ENCODE measurements around the gene HEATR1. TPM values are rescaled to one million over a fixed set of nuclear protein-coding genes. Genes with fewer than 3 reads are reported as not detected.

The HEATR1 gene
- total RNA-seq, 4 donors from 2014 or later = 12.7 to 18.3 (median 16.8) TPM

DNA sequence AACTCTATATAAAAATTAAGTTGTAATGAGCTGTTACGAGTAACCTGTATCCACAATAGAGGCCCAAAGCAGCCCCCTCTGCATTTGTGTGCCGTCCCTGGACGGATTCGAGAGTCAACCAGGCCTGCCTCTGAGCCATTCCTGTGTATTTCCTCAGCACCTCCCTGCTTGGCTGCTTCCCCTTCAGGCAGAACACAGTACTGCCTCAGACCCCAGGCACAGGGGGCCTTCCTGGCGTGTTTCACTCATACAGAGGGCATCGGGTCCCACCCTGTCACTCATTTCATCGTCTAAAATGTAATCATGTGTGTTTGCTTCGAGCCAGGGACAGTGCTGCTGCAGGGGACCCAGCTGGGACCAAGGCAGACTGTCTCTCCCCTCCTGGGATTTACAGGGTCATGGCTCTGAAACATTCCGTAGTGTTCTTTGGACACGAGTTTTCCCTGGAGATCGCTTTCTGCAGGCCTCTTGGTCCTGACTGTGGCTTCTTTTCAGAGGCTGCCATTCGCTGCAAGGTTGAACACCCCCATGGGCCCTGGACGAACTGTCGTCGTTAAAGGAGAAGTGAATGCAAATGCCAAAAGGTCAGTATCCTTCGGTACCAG lies 61.1 kb downstream of the HEATR1 start:
- intact Hi-C loops (cut with DNase I; ENCODE audit: low total_unique reads) = no loop called here
- H3K4me3 ChIP-seq (ENCODE audit: low read depth, poor library complexity, severe bottlenecking) = no peak overlapping the region
- 86 to 89% methylated on average over 16 of the region's 16 CpGs for WGBS, 2 donors
- TF ChIP-seq CTCF (IDR thresholded peaks at IDR 0.05) (no peak), POLR2A (IDR thresholded peaks at IDR 0.05) (no peak)
- DNase-seq (ENCODE audit: low spot score in 2 of 2) = no peak

DNA sequence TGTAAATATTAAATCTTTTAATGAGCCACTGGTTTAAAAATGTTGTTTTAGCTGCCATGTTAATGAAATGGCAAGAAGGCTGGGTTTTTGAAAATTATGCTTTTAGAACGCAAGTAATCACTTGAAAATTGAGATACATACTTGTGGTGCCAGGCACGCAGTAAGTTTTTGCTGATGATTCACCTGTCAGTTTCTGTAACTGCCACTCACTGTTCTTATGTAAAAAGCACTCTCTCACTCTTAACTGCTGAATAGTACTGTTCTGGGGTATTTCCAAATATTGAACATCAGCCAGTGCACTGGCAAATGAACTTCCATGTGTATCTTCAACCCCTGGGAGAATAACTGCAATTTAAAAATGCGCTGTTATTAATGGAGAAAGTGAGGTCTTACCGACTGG lies 62.6 kb downstream of the HEATR1 start:
- TF ChIP-seq CTCF (IDR thresholded peaks at IDR 0.05) (no peak), POLR2A (IDR thresholded peaks at IDR 0.05) (no peak)
- no peak for DNase-seq (ENCODE audit: low spot score in 2 of 2)
- H3K4me3 ChIP-seq (ENCODE audit: low read depth, poor library complexity, severe bottlenecking) = no peak overlapping the region
- intact Hi-C loops (cut with DNase I; ENCODE audit: low total_unique reads) = no loop called here
- WGBS, 2 donors = 70 to 87% methylated on average over 4 of the region's 4 CpGs

GRCh38 chr1:236540813-236541465 lies 63.4 kb downstream of the HEATR1 start:
- WGBS, 2 donors = 55 to 59% methylated on average over 4 of the region's 4 CpGs
- no peak overlapping the region for H3K4me3 ChIP-seq (ENCODE audit: low read depth, poor library complexity, severe bottlenecking)
- intact Hi-C loops (cut with DNase I; ENCODE audit: low total_unique reads) = no loop called here
- no peak for TF ChIP-seq CTCF (IDR thresholded peaks at IDR 0.05)
- no peak for TF ChIP-seq POLR2A (IDR thresholded peaks at IDR 0.05)
- no peak for DNase-seq (ENCODE audit: low spot score in 2 of 2)

- no peak for TF ChIP-seq POLR2A (IDR thresholded peaks at IDR 0.05)
- TF ChIP-seq CTCF (IDR thresholded peaks at IDR 0.05) = no peak
- WGBS, 2 donors = 62 to 72% methylated on average over 5 of the region's 5 CpGs
- DNase-seq (ENCODE audit: low spot score in 2 of 2) = no peak
- no peak overlapping the region for H3K4me3 ChIP-seq (ENCODE audit: low read depth, poor library complexity, severe bottlenecking)
- intact Hi-C loops (cut with DNase I; ENCODE audit: low total_unique reads) = no loop called here
Observed at GRCh38 chr1:236536540-236536939, 67.8 kb downstream of the HEATR1 start.

- intact Hi-C loops (cut with DNase I; ENCODE audit: low total_unique reads) = no loop called here
- no peak for TF ChIP-seq CTCF (IDR thresholded peaks at IDR 0.05)
- no peak for TF ChIP-seq POLR2A (IDR thresholded peaks at IDR 0.05)
- 82 to 85% methylated on average over 6 of the region's 6 CpGs for WGBS, 2 donors
- DNase-seq (ENCODE audit: low spot score in 2 of 2) = no peak
- H3K4me3 ChIP-seq (ENCODE audit: low read depth, poor library complexity, severe bottlenecking) = no peak overlapping the region
Observed at GRCh38 chr1:236535662-236536161, 68.6 kb downstream of the HEATR1 start.

All from lower leg skin (tissue), 4 donors.